HepG2 (cell line): Measurements from ENCODE around the gene G6PD. TPM values are rescaled to one million over a fixed set of nuclear protein-coding genes. Genes with fewer than 3 reads are reported as not detected.
A peak's percentile ranks its signal among the peaks of the same experiment; 100 is the strongest.

Experiments used
- ATAC-seq: fragments of 200-7000 bp; cut with Tn5 transposase; 3 replicates; pipeline ENCODE4 v1.9.1; 2020; ENCODE audit warnings: mild to moderate bottlenecking, moderate library complexity
- BruUV-seq: library from RNA; stranded (reverse); fragments of 400-500 nt; replicated peaks from 2 replicates; lab custom pipeline; 2021; lab: Mats Ljungman, UMichigan
- CTCF ChIA-PET: fragments of 300-600 bp; formaldehyde crosslinking; extraction: SDS; loops from one replicate; lab custom pipeline; 2021; ENCODE audit warnings: low total read pairs, inconsistent platforms, low intra/inter-chr PET ratio; lab: Yijun Ruan, JAX
- POLR2A ChIA-PET: fragments of 350-600 bp; sonication (Branson Sonifier 250); formaldehyde crosslinking; loops from one replicate; lab custom pipeline; 2020; ENCODE audit warnings: antibody characterized with exemption, inconsistent platforms; lab: Yijun Ruan, JAX
- DNase-seq: peaks from one replicate; pipeline ENCODE4 v3.0.0-alpha.2; 2015; ENCODE audit warnings: low spot score
- FAIRE-seq: peaks from 3 replicates; lab custom pipeline; 2011; peaks lifted over from hg19 to GRCh38; lab: Jason Lieb, UNC
- H2AFZ ChIP-seq: one replicate; pipeline ENCODE4 v1.6.1; 2011; ENCODE audit warnings: low read length, inconsistent platforms
- H3K27ac ChIP-seq: fragments of 300-600 bp; 3 replicates; pipeline ENCODE4 v1.8.0; 2011; ENCODE audit warnings: mixed run types, mild to moderate bottlenecking, mixed read lengths, low read length, inconsistent platforms; ENCODE audit not compliant: insufficient read depth; ENCODE audit errors: extremely low read length
- H3K27me3 ChIP-seq, 2 experiments: fragments of 200-600 bp in 1 of 2; 2 replicates in 1 of 2; 3 replicates in 1 of 2; pipeline versions ENCODE4 v1.6.0 to v1.8.0; 2011; ENCODE audit warnings: low read length in 2 of 2, mild to moderate bottlenecking in 2 of 2, moderate library complexity in 2 of 2, inconsistent platforms in 1 of 2; ENCODE audit not compliant: insufficient read depth in 2 of 2, control insufficient read depth in 1 of 2
- H3K36me3 ChIP-seq, 2 experiments: fragments of 200-600 bp in 1 of 2; replicated peaks in 1 of 2; 2 replicates in 1 of 2; 3 replicates in 1 of 2; pipeline versions ENCODE4 v1.5.1 to v1.8.0; 2011; ENCODE audit warnings: low read length in 2 of 2, inconsistent platforms in 1 of 2; ENCODE audit not compliant: insufficient read depth in 2 of 2, control insufficient read depth in 1 of 2
- H3K4me1 ChIP-seq: 2 replicates; pipeline ENCODE4 v1.5.1; 2012; ENCODE audit warnings: low read length, inconsistent platforms; ENCODE audit not compliant: insufficient read depth
- H3K4me2 ChIP-seq: 2 replicates; pipeline ENCODE4 v1.6.0; 2011; ENCODE audit warnings: low read depth, low read length, inconsistent platforms
- H3K4me3 ChIP-seq, 3 experiments: fragments of 200-600 bp in 1 of 3; sonication (generic), shearing (Covaris generic) in 1 of 3; replicated peaks in 1 of 3; 2 replicates each; pipeline ENCODE4 v1.5.1; 2011 to 2016; ENCODE audit warnings: low read length in 3 of 3, inconsistent platforms in 2 of 3, low read depth in 2 of 3, mild to moderate bottlenecking in 2 of 3, control low read depth in 1 of 3, mixed read lengths in 1 of 3; ENCODE audit not compliant: insufficient read depth in 1 of 3
- H3K79me2 ChIP-seq: one replicate; pipeline ENCODE4 v1.6.1; 2011; ENCODE audit warnings: low read length, inconsistent platforms; ENCODE audit not compliant: insufficient read depth
- H3K9ac ChIP-seq: 2 replicates; pipeline ENCODE4 v1.6.0; 2011; ENCODE audit warnings: mild to moderate bottlenecking, low read depth, low read length, inconsistent platforms; ENCODE audit not compliant: insufficient read depth
- H3K9me3 ChIP-seq: 2 replicates; pipeline ENCODE4 v1.5.1; 2012; ENCODE audit warnings: mild to moderate bottlenecking, low read length
- H4K20me1 ChIP-seq: 2 replicates; pipeline ENCODE4 v1.6.0; 2011; ENCODE audit warnings: inconsistent platforms, mild to moderate bottlenecking, low read length, moderate library complexity; ENCODE audit not compliant: insufficient read depth
- CBFB ChIP-seq: sonication (generic); formaldehyde crosslinking; IDR thresholded peaks from 2 replicates; pipeline ENCODE4 v1.4.0; 2020; ENCODE audit warnings: missing genetic modification reagents
- GLI4 ChIP-seq: sonication (generic); formaldehyde crosslinking; IDR thresholded peaks from 2 replicates; pipeline ENCODE4 v1.5.1; 2020; ENCODE audit warnings: missing genetic modification reagents, mild to moderate bottlenecking, moderate library complexity, borderline replicate concordance
- NKX3-1 ChIP-seq: sonication (generic); formaldehyde crosslinking; IDR thresholded peaks from 2 replicates; pipeline ENCODE4 v1.5.0; 2020; ENCODE audit warnings: missing genetic modification reagents
- YEATS4 ChIP-seq: sonication (generic); formaldehyde crosslinking; IDR thresholded peaks from 2 replicates; pipeline ENCODE4 v1.4.0; 2020; ENCODE audit warnings: missing genetic modification reagents, borderline replicate concordance
- ZNF230 ChIP-seq: sonication (generic); formaldehyde crosslinking; IDR thresholded peaks from 2 replicates; pipeline ENCODE4 v1.4.0; 2020; ENCODE audit warnings: mild to moderate bottlenecking, missing genetic modification reagents
- ZNF383 ChIP-seq: sonication (generic); formaldehyde crosslinking; IDR thresholded peaks from 2 replicates; pipeline ENCODE4 v1.4.0; 2020; ENCODE audit warnings: missing genetic modification reagents, mild to moderate bottlenecking, borderline replicate concordance
- ZNF7 ChIP-seq: IDR thresholded peaks from 2 replicates; pipeline ENCODE4 v1.6.1; 2016; ENCODE audit warnings: missing biosample characterization, missing genetic modification reagents
- WGBS: methylation state at CpG from one replicate; pipeline ENCODE4 v1.1.6; 2017; ENCODE audit warnings: low lambda C conversion rate; 5-methylcytosine and 5-hydroxymethylcytosine counted together
- in situ Hi-C: cut with HindIII; loops from 2 replicates; pipeline ENCODE4 v1.10.0; 2017; ENCODE audit warnings: low pct_unique_long_range_greater_than_20kb; ENCODE audit not compliant: extremely low pct_ligation_motif_present
- intact Hi-C: fragments of 100-400 bp; cut with micrococcal nuclease; formaldehyde crosslinking; loops from one replicate; pipeline ENCODE4 v1.10.0; 2022; ENCODE audit not compliant: unreplicated experiment
- polyA plus RNA-seq, 8 experiments: library from polyadenylated mRNA; depleted of rRNA in 3 of 8; stranded (reverse) in 7 of 8; unstranded in 1 of 8; fragments of >200 nt; fragmentation: Illumina TruSeq in 4 of 8; extraction: Trizol in 4 of 8; gene quantifications; 2 replicates each; pipeline versions ENCODE4 v1.2.1 to v1.2.3, GENCODE V29; 2011 to 2016; ENCODE audit warnings: low read depth in 4 of 8, missing spikeins in 1 of 8, mixed read lengths in 1 of 8; ENCODE audit not compliant: insufficient read depth in 1 of 8
- total RNA-seq, 5 experiments: library from RNA; depleted of rRNA; stranded (reverse); fragments of >200 nt; fragmentation: Illumina TruSeq; extraction: Trizol; gene quantifications; 2 replicates each; pipeline ENCODE4 v1.2.3, GENCODE V29; 2016; ENCODE audit warnings: low read depth in 1 of 5
- TF ChIP-seq, protein P1 (sequence below), 2 experiments: sonication (generic) in 1 of 2; formaldehyde crosslinking in 1 of 2; IDR thresholded peaks; 2 replicates each; pipeline versions ENCODE4 v1.5.1 to v1.6.1; 2011 to 2020; ENCODE audit warnings: borderline replicate concordance in 1 of 2, low read depth in 1 of 2, low read length in 1 of 2, mild to moderate bottlenecking in 1 of 2, missing genetic modification reagents in 1 of 2, moderate library complexity in 1 of 2
- TF ChIP-seq, protein P2 (sequence below): sonication (generic); formaldehyde crosslinking; IDR thresholded peaks from 2 replicates; pipeline ENCODE4 v1.4.0; 2020; ENCODE audit warnings: missing genetic modification reagents, borderline replicate concordance
- TF ChIP-seq, protein P3 (sequence below): IDR thresholded peaks from 2 replicates; pipeline ENCODE4 v1.6.1; 2016
- TF ChIP-seq, protein P4 (sequence below): sonication (generic); formaldehyde crosslinking; IDR thresholded peaks from 2 replicates; pipeline ENCODE4 v1.4.0; 2020; ENCODE audit warnings: missing genetic modification reagents

Gene G6PD
- total and polyA plus RNA-seq, 2 of the 13 experiments (the other 11 are each of a cell fraction or from before 2014, with no cell fraction given), result 18.8 to 28.8 TPM

DNA sequence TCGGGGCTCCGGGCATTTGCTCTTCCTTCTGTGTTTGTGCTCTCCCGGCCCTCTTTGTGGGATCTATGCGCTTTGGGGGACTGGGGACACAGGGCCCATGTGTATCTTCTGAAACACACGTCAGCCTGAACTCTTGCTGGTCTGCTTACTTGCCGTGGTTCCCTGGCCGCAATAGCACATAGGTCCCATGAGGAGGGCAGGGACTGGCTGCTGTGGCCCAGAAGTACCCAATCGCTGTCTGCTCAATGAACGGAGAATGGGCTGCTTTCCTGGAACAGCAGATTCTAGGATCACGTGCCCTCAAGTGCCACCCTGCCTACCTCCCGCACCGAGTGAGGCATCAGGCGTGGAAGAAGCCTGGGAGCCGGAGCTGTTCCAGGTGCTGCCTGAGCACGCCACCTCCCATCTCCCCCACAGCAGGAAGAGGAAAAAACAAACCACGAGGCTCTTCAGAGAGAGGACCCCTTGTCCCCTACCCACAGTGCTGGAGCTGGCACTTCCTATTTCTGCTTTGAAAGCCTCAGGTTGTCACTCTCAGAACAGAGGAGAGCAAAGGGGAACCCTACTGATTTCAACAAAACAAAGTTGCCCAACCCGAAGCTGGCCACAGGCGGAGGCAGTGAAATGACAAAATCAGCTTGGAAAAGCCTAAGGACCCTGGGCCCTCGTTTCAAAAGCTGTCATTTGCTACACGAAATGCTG lies 3.8 kb downstream of the G6PD start (continued):
- TF ChIP-seq GLI4 (CRISPR knock-in tag), result no peak
- TF ChIP-seq, protein P1, sequence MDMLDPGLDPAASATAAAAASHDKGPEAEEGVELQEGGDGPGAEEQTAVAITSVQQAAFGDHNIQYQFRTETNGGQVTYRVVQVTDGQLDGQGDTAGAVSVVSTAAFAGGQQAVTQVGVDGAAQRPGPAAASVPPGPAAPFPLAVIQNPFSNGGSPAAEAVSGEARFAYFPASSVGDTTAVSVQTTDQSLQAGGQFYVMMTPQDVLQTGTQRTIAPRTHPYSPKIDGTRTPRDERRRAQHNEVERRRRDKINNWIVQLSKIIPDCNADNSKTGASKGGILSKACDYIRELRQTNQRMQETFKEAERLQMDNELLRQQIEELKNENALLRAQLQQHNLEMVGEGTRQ (IDR thresholded peaks at IDR 0.05; ENCODE audit: low read depth, low read length), result peak; percentile 39; the same call in 1 of the 2 replicates
- TF ChIP-seq, protein P1 (CRISPR knock-in tag; IDR thresholded peaks at IDR 0.05; ENCODE audit: borderline replicate concordance), result peak; percentile 58; the same call in 1 of the 2 replicates

DNA sequence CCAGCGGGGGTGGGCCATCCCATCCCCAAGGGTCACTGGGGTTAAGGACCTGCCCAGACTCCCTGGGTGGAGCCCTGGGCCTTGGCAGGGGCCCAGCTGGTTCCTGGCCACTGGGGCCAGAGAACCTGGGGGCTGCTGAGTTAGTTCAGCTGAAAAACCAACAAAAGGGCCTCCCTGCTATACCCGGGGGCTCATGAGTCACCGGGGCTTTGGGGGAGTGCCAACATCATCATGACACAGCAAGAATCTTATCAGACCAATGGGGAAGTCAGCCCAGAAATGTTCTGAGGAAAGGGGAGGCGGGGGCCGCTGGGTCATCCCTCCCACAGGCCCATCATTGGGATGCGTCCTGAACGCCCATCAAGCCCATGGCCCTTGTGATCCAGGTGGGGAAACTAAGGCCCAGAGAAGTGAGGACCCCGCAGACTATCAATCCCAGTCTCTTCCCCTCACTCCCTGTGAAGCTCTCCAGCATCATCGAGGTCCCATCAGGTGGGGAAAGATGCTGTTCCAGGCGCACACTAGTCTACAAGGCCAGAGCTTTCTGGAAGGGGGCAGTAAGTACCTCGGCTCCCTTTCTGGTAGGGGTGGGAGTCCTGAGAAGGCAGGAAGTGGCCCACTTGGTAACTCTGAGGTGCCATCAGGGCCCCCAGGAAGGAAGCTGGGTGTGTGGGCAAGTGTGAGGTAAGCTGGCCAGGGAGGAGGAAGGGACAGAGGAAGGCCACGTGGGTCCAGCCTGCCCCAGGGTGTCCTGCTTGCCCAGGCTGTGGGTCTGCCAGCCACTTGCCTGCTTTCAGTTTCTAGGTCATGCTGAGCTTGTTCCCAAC lies 4.5 kb downstream of the G6PD start:
- Histone ChIP-seq H4K20me1 (0 out of 2 replicates have a peak, but pooled peaks cover 6% of the 10 kb centered on the region), H3K79me2 (peaks cover 34% of the 10 kb centered on the region), H3K27me3 (no peaks in the 10 kb centered on the region; a peak in 1 of 5 replicates), H3K36me3 (0 out of 5 replicates have a peak, but pooled peaks cover 0 to 5% of the 10 kb centered on the region in 2 experiments), H3K27ac (peak overlapping the region; percentile 100), H3K4me1 (peaks cover 66% of the 10 kb centered on the region), H3K4me2 (peak overlapping the region; percentile 93), H3K9ac (peak overlapping the region; percentile 96), H2AFZ (no peak overlapping the region), H3K9me3 (no peaks in the 10 kb centered on the region), H3K4me3 (peak overlapping the region; percentile 54 to 78 (median 72); a peak in 5 of 6 replicates)
- peak; percentile 95 for FAIRE-seq
- no TSS peak for BruUV-seq
- in situ Hi-C loops, result loop anchor here (25.0 kb wide), 1 partner anchor 130 kb away; the partner anchor contains the start of genes DNASE1L1 and TAFAZZIN
- ChIA-PET POLR2A (interaction anchor here (0.6 to 4.0 kb wide), 13 partner anchors 13 to 172 kb away, joined by 3 to 38 read pairs (median 13); partner anchors contain the start of genes DNASE1L1, EMD, FAM3A and FLNA), CTCF (no interaction called here)
- peak; percentile 94 for DNase-seq
- intact Hi-C loops, result no loop called here
- ATAC-seq, result peak; percentile 59
- 0% methylated on average over 2 of the region's 12 CpGs for WGBS
- TF ChIP-seq CBFB (CRISPR knock-in tag), result no peak; the same call in 1 of the 2 replicates
- TF ChIP-seq, protein P2, sequence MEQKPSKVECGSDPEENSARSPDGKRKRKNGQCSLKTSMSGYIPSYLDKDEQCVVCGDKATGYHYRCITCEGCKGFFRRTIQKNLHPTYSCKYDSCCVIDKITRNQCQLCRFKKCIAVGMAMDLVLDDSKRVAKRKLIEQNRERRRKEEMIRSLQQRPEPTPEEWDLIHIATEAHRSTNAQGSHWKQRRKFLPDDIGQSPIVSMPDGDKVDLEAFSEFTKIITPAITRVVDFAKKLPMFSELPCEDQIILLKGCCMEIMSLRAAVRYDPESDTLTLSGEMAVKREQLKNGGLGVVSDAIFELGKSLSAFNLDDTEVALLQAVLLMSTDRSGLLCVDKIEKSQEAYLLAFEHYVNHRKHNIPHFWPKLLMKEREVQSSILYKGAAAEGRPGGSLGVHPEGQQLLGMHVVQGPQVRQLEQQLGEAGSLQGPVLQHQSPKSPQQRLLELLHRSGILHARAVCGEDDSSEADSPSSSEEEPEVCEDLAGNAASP (CRISPR knock-in tag), result 0 out of 2 replicates have a peak, but pooled peaks have one; percentile 59
- peak; percentile 48; the same call in 1 of the 2 replicates for TF ChIP-seq YEATS4 (CRISPR knock-in tag)
- TF ChIP-seq, protein P3, sequence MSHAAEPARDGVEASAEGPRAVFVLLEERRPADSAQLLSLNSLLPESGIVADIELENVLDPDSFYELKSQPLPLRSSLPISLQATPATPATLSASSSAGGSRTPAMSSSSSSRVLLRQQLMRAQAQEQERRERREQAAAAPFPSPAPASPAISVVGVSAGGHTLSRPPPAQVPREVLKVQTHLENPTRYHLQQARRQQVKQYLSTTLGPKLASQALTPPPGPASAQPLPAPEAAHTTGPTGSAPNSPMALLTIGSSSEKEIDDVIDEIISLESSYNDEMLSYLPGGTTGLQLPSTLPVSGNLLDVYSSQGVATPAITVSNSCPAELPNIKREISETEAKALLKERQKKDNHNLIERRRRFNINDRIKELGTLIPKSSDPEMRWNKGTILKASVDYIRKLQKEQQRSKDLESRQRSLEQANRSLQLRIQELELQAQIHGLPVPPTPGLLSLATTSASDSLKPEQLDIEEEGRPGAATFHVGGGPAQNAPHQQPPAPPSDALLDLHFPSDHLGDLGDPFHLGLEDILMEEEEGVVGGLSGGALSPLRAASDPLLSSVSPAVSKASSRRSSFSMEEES, result peak; percentile 30; the same call in 1 of the 2 replicates
- TF ChIP-seq ZNF230, result peak; percentile 75; the same call in 1 of the 2 replicates
- TF ChIP-seq ZNF383, result 0 out of 2 replicates have a peak, but pooled peaks have one; percentile 26
- no peak for TF ChIP-seq ZNF7 (CRISPR knock-in tag)
- TF ChIP-seq NKX3-1 (CRISPR knock-in tag), result peak; percentile 55; the same call in 1 of the 2 replicates
- TF ChIP-seq, protein P4, sequence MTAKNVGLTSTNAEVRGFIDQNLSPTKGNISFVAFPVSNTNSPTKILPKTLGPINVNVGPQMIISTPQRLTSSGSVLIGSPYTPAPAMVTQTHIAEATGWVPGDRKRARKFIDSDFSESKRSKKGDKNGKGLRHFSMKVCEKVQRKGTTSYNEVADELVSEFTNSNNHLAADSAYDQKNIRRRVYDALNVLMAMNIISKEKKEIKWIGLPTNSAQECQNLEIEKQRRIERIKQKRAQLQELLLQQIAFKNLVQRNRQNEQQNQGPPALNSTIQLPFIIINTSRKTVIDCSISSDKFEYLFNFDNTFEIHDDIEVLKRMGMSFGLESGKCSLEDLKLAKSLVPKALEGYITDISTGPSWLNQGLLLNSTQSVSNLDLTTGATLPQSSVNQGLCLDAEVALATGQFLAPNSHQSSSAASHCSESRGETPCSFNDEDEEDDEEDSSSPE (CRISPR knock-in tag), result 0 out of 2 replicates have a peak, but pooled peaks have one; percentile 15
